ENCODE data around the gene TECPR2.

TECPR2 gene

DNA sequence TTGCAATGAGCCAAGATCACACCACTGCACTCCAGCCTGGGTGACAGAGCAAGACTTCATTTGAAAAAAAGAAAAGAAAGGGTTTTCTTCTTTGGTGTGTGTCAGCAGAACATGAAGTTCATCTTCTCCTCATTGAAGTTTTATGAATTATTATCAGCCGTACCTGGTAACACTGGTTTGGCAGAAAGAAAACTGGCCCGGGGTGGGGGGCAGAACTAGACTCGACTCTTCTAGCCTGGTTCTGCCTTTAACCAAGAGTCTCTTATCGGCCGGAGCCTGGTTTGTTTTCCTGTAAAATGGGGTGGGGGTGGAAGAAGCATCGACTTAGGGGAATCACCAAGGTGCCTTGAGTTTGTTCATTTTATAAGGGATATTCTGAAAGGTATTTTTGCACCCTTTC is 64.1 kb downstream of the TECPR2 start:
- H3K9ac ChIP-seq: no peak overlapping the region
- TF ChIP-seq, protein P1, sequence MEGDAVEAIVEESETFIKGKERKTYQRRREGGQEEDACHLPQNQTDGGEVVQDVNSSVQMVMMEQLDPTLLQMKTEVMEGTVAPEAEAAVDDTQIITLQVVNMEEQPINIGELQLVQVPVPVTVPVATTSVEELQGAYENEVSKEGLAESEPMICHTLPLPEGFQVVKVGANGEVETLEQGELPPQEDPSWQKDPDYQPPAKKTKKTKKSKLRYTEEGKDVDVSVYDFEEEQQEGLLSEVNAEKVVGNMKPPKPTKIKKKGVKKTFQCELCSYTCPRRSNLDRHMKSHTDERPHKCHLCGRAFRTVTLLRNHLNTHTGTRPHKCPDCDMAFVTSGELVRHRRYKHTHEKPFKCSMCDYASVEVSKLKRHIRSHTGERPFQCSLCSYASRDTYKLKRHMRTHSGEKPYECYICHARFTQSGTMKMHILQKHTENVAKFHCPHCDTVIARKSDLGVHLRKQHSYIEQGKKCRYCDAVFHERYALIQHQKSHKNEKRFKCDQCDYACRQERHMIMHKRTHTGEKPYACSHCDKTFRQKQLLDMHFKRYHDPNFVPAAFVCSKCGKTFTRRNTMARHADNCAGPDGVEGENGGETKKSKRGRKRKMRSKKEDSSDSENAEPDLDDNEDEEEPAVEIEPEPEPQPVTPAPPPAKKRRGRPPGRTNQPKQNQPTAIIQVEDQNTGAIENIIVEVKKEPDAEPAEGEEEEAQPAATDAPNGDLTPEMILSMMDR (IDR thresholded peaks at IDR 0.05): no peak
- no peaks in the 10 kb centered on the region for H3K27me3 ChIP-seq (ENCODE audit: control insufficient read depth, insufficient read depth, low read length)
- no peaks in the 10 kb centered on the region for H3K9me3 ChIP-seq (ENCODE audit: control insufficient read depth, low read length)
- no peak overlapping the region for H3K4me2 ChIP-seq (ENCODE audit: low read length)
- H3K27ac ChIP-seq: no peak overlapping the region
- H3K36me3 ChIP-seq (ENCODE audit: control insufficient read depth, insufficient read depth, low read length): no peaks in the 10 kb centered on the region
- no peak overlapping the region for H2AFZ ChIP-seq
- H3K4me3 ChIP-seq (ENCODE audit: low read depth, low read length): no peak overlapping the region
- H3K4me1 ChIP-seq: no peaks in the 10 kb centered on the region
- H3K79me2 ChIP-seq: no peaks in the 10 kb centered on the region

- no peaks in the 10 kb centered on the region for H3K9me3 ChIP-seq (ENCODE audit: control insufficient read depth, low read length)
- H3K79me2 ChIP-seq: no peaks in the 10 kb centered on the region
- H3K27me3 ChIP-seq (ENCODE audit: control insufficient read depth, insufficient read depth, low read length): no peaks in the 10 kb centered on the region
- H2AFZ ChIP-seq: no peak overlapping the region
- H3K4me3 ChIP-seq (ENCODE audit: low read depth, low read length): no peak overlapping the region
- no peaks in the 10 kb centered on the region for H3K4me1 ChIP-seq
- TF ChIP-seq, protein P1 (IDR thresholded peaks at IDR 0.05): no peak
- H3K4me2 ChIP-seq (ENCODE audit: low read length): no peak overlapping the region
- H3K27ac ChIP-seq: no peak overlapping the region
- no peaks in the 10 kb centered on the region for H3K36me3 ChIP-seq (ENCODE audit: control insufficient read depth, insufficient read depth, low read length)
- no peak overlapping the region for H3K9ac ChIP-seq
Observed at GRCh38 chr14:102427642-102428041, 64.9 kb downstream of the TECPR2 start.

DNA sequence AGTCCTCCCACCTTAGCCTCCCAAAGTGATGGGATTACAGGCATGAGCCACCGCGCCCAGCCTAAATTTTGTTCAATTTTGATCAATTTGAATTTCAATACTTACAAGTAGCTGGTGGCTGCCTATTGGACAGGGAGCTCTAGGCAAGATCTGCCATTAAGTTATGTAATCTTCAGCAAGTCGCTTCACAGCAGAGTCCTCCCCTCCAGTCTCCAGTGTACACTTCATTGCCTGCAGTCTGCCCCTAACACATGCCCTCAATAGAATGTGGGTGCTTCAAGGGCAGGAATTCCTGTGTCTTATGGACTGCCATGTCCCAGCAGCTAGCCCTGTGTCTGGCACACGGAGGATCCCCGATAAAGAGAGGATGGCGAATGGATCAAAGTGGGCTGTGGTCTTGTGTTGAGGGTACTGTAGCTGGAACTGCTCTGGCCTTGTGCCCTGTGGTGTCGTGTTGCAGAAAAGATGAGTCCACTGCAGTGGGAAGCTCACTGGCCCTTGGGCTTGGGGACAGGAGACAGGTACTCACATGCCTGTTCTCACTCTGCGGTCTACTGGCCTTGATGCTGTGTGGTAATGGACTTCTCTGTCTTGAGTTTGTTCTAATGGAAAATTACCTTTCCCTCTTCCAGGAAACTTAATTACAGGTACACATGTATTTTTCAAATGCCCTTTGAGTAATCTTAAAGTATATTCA is 67.6 kb downstream of the TECPR2 start:
- H3K27me3 ChIP-seq (ENCODE audit: control insufficient read depth, insufficient read depth, low read length): no peaks in the 10 kb centered on the region
- H3K79me2 ChIP-seq: no peaks in the 10 kb centered on the region
- TF ChIP-seq, protein P1 (IDR thresholded peaks at IDR 0.05): no peak
- H3K36me3 ChIP-seq (ENCODE audit: control insufficient read depth, insufficient read depth, low read length): no peaks in the 10 kb centered on the region
- H3K4me1 ChIP-seq: no peaks in the 10 kb centered on the region
- H3K27ac ChIP-seq: no peak overlapping the region
- H3K9ac ChIP-seq: no peak overlapping the region
- no peak overlapping the region for H3K4me2 ChIP-seq (ENCODE audit: low read length)
- H3K9me3 ChIP-seq (ENCODE audit: control insufficient read depth, low read length): no peaks in the 10 kb centered on the region
- no peak overlapping the region for H3K4me3 ChIP-seq (ENCODE audit: low read depth, low read length)
- H2AFZ ChIP-seq: no peak overlapping the region

GRCh38 chr14:102431751-102432150 is 69.0 kb downstream of the TECPR2 start:
- Histone ChIP-seq H3K4me3 (ENCODE audit: low read depth, low read length) (no peak overlapping the region), H3K27ac (no peak overlapping the region), H2AFZ (no peak overlapping the region), H3K4me1 (no peaks in the 10 kb centered on the region), H3K4me2 (ENCODE audit: low read length) (no peak overlapping the region), H3K27me3 (ENCODE audit: control insufficient read depth, insufficient read depth, low read length) (no peaks in the 10 kb centered on the region), H3K79me2 (no peaks in the 10 kb centered on the region), H3K36me3 (ENCODE audit: control insufficient read depth, insufficient read depth, low read length) (no peaks in the 10 kb centered on the region), H3K9ac (no peak overlapping the region), H3K9me3 (ENCODE audit: control insufficient read depth, low read length) (no peaks in the 10 kb centered on the region)
- TF ChIP-seq, protein P1 (IDR thresholded peaks at IDR 0.05): no peak

DNA sequence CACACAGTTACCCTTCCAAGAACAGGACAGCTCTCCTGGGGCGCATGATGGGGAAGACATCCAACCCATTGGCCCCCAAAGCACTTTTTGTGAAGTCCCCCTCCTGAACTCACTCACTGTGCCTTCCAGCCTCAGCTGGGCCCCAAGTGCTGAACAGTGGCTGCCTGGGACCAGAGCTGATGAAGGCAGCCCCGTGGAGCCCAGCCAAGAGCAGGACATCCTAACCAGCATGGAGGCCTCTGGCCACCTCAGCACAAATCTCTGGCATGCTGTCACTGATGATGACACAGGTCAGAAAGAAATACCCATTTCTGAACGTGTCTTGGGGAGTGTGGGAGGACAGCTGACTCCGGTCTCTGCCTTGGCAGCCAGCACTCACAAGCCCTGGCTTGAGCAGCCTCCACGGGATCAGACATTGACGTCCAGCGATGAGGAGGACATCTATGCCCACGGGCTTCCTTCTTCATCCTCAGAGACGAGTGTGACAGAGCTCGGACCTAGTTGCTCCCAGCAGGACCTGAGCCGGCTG is 72.0 kb downstream of the TECPR2 start:
- Histone ChIP-seq H3K4me3 (ENCODE audit: low read depth, low read length) (no peak overlapping the region), H3K79me2 (no peaks in the 10 kb centered on the region), H3K4me2 (ENCODE audit: low read length) (no peak overlapping the region), H3K9ac (no peak overlapping the region), H3K4me1 (no peaks in the 10 kb centered on the region), H3K36me3 (ENCODE audit: control insufficient read depth, insufficient read depth, low read length) (no peaks in the 10 kb centered on the region), H3K9me3 (ENCODE audit: control insufficient read depth, low read length) (no peaks in the 10 kb centered on the region), H3K27ac (no peak overlapping the region), H2AFZ (no peak overlapping the region), H3K27me3 (ENCODE audit: control insufficient read depth, insufficient read depth, low read length) (no peaks in the 10 kb centered on the region)
- TF ChIP-seq, protein P1 (IDR thresholded peaks at IDR 0.05): no peak
